GM18870 (cell line): Measurements from ENCODE around the gene XIAP.
"Not testable (repeated sequence)": the region's sequence is repeated elsewhere in the genome, so short reads cannot be mapped to it uniquely, and the experiment has no call there.

Experiments used
- ATAC-seq: cut with Tn5 transposase; IDR thresholded peaks from one replicate; pipeline ENCODE4 v1.9.1; 2021; ENCODE audit warnings: moderate library complexity; ENCODE audit not compliant: unreplicated experiment

The XIAP gene

DNA sequence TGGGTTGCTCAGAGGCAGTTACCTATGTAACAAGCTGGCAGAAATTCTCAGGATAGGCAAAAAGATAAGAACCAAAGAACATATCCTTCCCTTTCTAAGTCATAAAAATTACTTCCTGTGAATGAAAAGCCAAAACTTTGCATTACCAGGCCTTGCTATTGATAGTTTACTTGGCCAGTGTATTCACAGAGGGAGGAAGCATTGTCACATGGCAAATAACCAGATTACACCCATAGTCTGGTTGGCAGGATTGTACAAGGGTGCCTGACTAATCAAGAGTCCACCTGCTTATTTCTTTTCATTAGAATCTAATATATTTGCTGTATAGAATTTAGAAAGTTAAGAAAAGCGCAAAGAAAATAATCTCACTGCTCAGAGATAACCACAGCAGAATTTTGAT is 14.1 kb downstream of the XIAP start:
- no peak for ATAC-seq

DNA sequence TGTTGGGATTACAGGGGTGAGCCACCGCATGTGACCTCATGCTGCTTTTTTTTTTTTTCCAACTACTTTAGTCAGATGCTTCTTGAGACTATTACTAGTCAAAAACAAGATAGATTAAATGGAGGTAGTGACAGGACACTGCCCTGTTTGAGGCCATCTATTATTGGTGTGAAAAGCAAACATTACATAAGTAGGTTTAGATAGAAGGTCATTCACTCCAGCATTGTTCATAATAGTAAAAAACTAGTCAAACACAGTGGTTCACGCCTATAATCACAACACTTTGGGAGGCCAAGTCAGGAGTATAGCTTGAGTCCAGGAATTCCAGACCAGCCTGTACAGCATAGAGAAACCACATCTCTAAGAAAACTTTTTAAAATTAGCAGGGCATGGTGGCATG is 16.3 kb downstream of the XIAP start:
- no peak for ATAC-seq

DNA sequence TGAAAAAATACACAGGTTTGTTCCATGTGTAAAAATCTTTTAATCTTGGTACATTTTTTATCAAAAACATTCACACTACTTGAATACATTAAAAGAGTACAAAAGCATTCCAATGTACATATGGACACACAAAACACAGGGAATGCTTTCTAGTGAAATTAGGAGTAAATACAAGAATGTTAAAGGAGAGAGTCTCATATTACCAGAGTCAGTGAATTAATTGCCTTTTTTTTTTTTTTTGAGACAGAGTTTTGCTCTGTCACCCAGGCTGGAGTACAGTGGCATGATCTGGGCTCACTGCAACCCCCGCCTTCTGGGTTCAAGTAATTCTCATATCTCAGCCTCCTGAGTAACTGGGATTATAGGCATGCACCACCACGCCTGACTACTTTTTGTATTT is 17.0 kb downstream of the XIAP start:
- no peak for ATAC-seq

DNA sequence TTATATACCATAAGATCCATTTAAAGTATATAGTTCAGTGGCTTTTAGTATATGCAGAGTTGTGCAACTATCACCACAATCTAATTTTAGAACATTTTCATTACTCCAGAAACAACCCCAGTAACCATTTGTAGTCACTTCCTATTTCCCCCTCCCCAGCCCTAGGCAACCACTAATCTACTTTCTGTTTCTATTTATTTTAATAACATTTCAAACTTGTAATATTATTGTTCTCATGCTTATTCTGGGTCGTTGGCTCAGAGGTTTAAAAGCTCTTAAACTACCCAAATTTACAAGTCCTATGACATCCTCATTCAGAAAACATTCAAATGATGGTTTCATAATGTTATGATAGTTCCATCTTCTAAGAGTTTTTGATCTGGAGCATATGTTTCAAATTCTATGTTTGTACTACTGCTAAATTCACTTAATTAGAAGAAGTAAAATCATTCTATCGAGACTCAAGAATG is 18.4 kb downstream of the XIAP start:
- peak; percentile 79 for ATAC-seq

DNA sequence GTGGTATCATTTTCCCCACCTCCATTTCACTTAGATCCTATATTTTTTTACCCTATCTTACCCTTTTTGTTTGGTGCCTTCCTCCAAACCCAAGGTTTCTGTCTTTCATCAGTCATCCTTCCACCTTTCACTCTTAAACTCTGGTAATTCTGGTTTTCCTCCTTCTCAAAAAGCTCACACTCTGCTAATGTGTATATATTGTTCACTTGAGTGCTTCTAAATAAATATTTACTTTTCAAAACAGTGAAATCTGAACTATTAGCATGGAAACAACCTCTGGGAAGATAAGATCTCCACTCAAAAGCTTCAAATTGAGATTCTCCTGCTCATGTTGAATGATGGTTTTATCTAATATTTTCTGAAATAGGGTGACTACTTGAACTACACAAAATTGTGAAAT is 21.5 kb downstream of the XIAP start:
- no peak for ATAC-seq

DNA sequence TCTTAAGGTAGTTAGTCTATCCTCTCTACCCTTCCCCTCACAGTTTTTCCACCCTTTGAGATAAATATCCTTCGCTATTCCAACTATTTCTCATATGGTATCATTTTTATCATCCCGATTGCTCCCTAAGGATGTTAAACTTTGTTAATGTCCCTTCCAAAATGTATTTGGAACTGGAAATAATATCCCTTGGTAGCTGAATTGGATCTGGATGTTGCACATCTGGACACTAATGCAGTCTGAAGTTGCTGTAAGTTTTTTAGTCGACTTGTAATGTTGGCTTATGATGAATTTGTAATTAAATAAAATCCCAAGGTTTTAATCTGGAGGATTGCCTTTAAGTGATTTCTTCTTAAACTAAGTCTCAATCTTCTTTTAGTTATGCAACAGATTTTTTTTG is 22.5 kb downstream of the XIAP start:
- ATAC-seq, result no peak

DNA sequence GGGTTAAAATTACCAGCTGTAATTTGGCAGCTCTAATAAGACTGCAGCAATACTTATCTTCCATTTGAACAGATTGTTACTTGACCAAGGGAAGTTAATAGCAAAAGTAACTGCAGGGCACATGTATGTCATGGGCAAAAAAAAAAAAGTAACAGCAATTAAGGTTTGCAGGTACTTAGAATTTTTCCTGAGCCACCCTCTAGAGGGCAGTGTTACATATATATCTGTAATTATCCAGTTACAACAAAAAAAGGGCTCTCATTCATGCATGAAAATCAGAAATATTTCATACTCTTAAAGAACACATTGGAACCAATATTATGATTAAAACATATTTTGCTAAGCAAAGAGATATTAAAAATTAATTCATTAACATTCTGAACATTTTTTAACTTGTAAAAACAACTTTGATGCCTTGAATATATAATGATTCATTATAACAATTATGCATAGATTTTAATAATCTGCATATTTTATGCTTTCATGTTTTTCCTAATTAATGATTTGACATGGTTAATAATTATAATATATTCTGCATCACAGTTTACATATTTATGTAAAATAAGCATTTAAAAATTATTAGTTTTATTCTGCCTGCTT is 25.1 kb downstream of the XIAP start:
- no peak for ATAC-seq

DNA sequence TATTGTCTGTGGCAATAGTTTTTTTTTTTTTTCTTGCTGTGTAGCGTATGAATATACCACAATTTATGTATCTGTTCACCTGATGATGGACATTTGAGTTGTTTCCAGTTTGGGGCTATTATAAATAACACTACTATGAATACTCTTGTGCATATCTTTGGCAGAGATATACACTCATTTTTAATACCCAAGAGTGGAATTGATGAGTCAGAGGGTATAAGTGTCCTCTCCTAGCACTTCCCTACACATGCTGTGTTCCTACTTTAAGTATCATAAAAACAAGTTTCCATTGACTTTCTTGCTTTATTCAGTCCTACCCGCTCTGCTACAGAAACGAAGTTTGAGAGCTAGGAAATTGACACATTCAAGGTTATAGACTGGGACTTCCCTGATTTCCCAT is 39.8 kb downstream of the XIAP start:
- ATAC-seq, result no peak

DNA sequence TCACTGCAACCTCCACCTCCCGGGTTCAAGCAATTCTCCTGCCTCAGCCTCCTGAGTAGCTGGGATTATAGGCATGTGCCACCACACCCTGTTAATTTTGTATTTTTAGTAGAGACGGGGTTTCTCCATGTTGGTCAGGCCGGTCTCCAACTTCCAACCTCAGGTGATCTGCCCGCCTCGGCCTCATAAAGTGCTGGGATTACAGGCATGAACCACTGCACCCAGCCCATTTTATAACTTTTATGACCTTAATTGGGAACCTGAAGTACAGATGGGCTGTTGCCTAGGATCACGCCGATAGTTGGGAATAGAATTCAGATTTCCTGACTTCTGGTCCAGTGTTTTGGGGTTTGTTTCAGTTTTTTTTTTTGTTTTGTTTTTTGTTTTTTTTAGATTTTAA is 43.4 kb downstream of the XIAP start:
- not testable (repeated sequence) for ATAC-seq

DNA sequence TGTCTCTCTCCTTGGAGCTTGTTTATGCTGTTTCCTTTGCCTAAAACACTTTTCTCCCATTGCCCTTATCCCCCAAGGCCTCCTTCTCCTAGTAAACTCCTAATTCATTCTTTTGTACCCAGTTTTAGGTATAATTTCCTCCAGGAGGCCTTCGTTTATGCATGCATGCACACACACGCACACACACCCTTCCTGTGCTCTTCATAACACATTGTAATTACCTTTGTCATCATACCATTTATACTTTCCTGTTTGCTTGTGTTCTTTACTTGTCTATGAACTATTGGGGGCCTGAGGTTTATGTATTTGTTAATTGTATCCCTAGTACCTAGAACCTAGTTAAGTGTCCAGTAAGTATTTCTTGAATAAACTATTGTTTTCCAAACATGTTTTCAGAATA is 45.5 kb downstream of the XIAP start:
- no peak for ATAC-seq

DNA sequence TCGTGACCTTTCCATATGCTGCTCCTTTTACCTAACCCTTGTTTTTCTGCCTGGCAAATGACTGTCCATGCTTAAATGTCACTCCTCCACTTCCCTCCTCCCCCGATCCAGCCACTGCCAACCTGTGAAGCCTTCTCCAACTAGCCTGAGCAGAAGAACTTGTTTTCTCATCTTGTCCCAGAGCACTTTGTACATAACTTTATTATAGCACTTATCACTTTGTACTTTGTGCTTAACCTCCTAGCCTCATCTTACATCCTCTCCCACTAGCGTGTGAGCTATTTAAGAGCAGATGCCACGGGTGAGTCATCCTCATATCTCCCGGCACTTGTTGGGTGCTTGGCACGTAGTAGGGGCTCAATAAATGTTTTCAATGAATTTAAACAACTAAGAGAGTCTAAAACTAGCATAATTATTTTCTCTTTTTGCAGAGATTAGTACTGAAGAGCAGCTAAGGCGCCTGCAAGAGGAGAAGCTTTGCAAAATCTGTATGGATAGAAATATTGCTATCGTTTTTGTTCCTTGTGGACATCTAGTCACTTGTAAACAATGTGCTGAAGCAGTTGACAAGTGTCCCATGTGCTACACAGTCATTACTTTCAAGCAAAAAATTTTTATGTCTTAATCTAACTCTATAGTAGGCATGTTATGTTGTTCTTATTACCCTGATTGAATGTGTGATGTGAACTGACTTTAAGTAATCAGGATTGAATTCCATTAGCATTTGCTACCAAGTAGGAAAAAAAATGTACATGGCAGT is 46.9 kb downstream of the XIAP start:
- no peak for ATAC-seq

DNA sequence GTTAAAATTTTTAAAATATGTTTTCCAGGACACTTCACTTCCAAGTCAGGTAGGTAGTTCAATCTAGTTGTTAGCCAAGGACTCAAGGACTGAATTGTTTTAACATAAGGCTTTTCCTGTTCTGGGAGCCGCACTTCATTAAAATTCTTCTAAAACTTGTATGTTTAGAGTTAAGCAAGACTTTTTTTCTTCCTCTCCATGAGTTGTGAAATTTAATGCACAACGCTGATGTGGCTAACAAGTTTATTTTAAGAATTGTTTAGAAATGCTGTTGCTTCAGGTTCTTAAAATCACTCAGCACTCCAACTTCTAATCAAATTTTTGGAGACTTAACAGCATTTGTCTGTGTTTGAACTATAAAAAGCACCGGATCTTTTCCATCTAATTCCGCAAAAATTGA is 49.7 kb downstream of the XIAP start:
- no peak for ATAC-seq

DNA sequence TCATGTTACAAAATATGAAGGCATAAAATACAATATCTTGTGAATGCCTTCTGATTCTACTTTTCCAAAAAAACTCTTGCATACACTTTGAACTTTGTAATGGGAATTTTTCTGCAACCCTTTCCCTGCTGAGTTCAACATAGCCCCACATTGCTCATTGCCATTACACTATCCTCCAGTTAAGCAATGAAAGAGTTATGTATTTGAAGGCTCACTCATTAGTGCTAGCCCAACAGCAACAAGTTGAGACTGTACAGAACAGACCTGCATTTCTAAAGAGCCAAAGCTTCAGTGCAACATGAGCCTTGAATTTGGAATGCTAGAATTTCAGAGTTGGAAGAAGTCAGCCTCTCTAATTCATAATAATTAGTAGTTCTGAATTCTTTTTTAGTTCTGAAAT is 57.2 kb downstream of the XIAP start:
- ATAC-seq, result no peak

DNA sequence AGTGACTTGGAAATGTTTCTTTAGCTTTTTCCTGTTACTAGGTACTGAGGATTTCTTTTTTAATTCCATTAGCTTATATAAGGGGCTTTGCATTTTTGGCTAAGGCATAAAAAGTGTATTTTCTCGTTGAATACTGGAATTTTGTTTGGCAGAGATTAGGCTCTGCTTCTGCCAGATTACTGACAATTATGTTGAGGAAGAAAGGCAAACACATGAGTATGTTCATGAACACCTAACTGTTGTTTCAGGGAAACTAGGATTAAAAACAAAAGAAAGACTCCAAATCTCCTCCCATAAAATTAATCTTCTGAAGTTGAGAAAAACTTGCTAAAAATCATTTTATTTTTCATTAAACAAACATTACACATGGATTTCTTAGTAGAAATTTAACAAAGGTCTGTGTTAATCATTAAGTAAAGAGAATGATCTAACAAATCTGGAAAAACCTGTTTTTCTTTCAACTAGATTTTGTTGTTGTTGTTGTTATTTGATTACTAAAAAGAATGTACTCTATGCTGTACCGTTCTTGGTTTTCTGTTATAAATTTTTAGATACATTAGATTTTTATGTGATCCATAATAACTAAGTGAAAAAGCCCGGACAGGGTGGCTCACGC is 58.4 kb downstream of the XIAP start:
- no peak for ATAC-seq

DNA sequence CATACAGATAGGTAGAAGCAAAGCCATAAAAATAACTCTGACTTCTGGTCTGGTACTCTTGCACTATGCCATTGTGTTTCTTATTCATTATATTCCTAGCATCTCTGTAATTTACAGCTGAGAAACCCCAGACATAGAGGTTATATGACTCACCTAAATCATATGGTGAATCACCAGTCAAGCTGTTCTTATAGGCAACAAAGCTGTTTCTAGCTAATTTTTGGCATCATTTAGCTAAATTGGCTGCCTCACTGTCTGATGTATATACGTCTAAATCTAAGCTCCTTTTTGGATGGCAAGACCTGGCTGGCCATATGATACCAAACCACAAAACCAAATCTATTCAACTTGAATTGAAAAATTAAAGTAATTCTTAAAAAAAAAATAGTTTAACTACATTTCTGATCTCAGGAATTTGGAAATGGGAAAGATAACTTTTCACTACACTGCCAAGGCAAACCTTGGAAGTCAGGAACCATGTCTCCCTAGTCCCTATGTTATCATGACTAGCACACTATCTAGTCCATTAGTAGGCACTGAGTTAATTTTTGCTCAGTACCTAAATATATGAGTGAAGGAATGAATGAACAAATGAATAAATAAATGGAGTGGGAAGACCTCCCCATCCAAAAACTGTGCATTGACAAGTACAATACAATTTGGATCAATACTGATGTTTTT is 60.4 kb downstream of the XIAP start:
- no peak for ATAC-seq

DNA sequence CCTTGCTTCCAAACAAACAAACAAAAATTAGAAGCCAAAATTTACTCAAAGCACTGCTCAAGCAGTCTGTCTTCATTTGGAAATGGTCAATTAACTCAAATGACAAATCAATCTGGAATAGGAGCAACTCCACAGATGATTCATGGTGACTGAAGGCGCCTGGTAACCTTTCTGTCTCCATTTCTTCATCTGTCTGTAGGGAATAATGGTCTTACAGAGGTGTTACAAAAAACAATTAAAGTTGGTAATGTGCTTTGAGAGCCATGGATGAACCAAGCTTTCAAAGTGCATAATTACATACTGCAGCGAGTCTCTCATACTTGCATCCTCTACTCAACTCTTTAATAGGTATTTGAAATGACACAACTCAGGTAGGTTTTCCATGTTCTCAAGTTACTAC is 63.4 kb downstream of the XIAP start:
- ATAC-seq, result no peak

DNA sequence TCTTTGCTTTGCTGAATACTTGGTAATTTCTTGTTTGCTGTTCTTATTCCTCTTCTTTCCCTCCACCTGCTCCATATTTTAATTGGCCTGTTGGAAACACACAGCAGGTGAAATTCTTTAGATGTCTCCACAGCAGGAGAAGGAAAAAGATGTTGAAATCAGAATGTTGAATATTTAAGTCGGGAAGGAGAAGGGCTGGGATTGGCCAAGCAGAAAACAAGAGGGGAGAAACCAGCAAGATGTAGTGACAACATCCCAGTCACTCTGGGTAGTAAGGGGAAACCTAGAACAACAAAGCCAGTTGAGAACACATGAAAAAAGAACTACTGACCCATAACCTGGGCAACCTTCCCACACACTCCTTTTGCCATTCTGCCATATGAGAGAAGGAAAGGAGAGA is 64.3 kb downstream of the XIAP start:
- no peak for ATAC-seq

DNA sequence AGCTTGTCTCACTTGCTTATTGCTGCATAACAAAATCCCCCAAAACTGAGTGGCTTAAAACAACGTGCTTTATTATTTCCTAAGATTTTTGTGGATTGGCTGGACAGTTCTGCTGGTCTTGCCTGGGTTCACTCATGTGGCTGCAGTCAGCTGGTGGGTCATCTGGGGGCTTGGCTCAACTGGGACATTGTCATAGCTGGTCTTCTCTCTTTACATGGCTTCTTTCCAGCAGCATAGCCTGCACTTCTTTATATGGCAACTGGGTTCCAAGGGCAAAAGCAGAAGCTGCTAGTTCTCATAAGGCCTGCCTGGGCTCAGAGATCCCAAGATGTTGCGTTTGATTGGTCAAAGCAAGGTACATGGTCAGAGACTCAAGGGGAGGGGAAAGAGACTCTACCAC is 68.0 kb downstream of the XIAP start:
- no peak for ATAC-seq

DNA sequence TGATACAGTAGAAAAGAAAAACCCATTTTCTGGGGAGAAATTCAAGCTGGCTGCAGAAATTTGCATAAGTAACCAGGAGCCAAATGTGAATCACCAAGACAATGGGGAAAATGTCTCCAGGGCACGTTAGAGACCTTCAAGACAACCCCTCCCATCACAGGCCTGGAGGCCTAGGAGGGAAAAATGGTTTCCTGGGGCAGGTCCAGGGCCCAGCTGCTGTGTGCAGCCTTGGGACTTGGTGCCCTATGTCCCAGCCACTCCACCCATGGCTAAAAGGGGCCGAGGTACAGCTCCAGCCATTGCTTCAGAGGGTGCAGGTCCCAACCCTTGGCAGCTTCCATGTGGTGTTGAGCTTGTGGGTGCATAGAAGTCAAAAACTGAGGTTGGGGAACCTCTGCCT is 72.2 kb downstream of the XIAP start:
- not testable (repeated sequence) for ATAC-seq

DNA sequence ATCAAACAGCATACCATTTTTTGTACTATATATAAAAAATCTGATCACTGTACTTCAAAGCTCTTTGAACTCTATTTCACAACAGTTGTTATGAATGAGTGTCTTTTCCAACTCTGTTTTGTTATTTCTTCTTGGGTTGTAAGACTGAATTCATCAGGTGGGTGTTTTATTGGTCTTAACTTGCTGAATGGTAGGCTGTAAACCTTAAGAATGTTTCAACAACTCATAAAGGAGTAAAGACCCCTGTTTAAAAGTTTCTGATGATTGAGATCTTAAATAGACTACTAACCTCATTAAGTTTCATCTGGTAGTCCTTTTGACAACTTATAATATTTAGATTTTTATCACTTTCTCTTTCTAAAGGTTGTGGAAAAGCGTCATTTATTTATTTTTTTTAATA is 83.2 kb downstream of the XIAP start:
- no peak for ATAC-seq

DNA sequence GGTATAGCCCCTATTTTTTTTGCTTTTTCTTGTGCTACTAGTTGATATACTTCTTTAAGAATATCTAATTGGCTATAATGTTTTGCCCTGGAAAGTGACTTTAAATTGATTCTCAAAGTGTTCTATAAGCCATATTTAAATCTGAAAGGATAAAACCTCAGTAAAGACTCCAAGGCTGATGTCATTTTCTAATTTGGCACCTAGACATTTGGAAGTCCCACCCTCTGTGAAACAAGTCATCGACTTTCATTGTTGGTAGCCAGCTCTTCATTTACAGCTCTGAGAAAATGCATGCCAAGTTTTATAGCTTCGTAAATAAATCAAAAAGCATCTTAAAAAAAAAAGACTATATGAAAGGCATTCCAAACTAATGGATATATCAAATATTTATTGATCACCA is 83.6 kb downstream of the XIAP start:
- no peak for ATAC-seq

DNA sequence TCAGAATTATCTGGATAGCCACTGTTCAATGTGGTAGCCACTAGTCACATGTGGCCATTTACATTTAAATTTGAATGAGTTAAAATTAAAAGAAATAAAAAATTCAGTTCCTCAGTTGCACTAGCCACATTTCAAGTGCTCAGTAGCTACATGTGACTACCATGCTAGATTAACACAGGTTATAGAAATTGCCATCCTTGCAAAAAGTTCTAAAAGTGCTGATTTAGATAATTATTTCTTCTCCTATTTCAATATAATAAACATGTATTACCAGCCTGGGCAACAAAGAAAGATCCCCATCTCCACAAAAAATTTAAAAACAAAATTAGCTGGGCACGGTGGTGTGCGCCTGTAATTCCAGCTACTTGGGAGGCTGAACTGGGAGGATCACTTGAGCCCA is 90.0 kb downstream of the XIAP start:
- no peak for ATAC-seq
